ENCODE results near the gene B4GALT1. TPM values are rescaled to one million over a fixed set of nuclear protein-coding genes. Genes with fewer than 3 reads are reported as not detected.

Gene B4GALT1
- total and polyA plus RNA-seq, 2 donors from 2014 or later, result 33.0 to 163 TPM

DNA sequence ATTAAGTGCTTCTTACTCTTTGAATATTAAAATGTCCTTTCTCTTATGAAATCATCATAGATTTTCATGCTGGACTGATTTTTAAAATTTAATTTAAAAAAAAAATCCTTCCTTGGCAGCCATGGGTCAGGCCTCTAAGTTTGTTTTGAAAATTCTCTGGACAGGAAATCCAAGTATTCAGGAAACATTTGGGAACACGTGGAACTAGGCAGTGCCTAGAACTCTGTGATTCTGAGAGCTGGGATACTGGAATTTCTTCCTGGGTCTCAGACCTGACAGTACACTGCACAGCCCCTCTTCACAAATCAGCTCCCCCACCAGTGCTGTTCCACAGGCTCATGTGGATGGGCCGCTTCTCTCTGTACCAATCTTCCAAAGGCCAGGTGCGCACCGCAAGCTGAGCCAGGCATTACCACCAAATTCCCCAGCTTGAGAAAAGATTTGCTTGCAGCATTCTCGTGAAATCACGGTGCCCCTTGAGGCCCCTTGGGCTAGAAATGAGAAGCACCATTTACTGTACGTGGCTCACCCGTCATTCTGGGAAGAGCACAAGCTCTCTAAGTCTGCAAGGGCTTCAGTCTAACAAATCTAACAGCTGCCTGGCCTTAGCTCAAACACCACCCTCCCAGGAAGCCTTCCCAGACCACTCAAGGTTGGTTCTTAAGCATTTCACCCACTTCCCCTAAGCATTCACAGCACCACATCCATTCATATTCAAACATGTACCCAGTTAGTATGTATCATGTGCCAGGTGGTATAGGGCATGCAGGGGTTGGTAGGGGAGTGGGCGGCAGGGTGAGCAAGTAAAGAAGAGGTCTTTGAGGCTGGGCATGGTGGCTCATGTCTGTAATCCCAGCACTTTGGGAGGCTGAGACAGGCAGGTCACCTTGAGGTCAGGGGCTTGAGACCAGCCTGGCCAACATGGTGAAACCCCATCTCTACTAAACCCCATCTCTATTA lies 26.5 kb downstream of the B4GALT1 start:
- no peaks in the 10 kb centered on the region for H3K9me3 ChIP-seq (ENCODE audit: control insufficient read depth in 2 of 3, insufficient read depth in 1 of 3, low read length in 3 of 3)
- H3K36me3 ChIP-seq (ENCODE audit: control insufficient read depth in 2 of 3, insufficient read depth in 3 of 3, low read length in 3 of 3), result no peaks in the 10 kb centered on the region
- peak in 1 of 5 donors; percentile 38 for DNase-seq
- intact Hi-C loops (cut with DNase I), result no loop called here
- H3K27me3 ChIP-seq (ENCODE audit: control insufficient read depth, insufficient read depth, low read length), result no peaks in the 10 kb centered on the region
- H3K4me1 ChIP-seq (ENCODE audit: control insufficient read depth in 2 of 3, insufficient read depth in 2 of 3, low read depth in 1 of 3, low read length in 3 of 3), result peaks cover 27 to 77% (median 70%) of the 10 kb centered on the region in 3 donors
- FAIRE-seq, result no peak
- H3K27ac ChIP-seq (ENCODE audit: low read depth in 2 of 2, low read length in 2 of 2), result peak overlapping the region; percentile 83 to 91
- TF ChIP-seq, protein P1, sequence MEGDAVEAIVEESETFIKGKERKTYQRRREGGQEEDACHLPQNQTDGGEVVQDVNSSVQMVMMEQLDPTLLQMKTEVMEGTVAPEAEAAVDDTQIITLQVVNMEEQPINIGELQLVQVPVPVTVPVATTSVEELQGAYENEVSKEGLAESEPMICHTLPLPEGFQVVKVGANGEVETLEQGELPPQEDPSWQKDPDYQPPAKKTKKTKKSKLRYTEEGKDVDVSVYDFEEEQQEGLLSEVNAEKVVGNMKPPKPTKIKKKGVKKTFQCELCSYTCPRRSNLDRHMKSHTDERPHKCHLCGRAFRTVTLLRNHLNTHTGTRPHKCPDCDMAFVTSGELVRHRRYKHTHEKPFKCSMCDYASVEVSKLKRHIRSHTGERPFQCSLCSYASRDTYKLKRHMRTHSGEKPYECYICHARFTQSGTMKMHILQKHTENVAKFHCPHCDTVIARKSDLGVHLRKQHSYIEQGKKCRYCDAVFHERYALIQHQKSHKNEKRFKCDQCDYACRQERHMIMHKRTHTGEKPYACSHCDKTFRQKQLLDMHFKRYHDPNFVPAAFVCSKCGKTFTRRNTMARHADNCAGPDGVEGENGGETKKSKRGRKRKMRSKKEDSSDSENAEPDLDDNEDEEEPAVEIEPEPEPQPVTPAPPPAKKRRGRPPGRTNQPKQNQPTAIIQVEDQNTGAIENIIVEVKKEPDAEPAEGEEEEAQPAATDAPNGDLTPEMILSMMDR (IDR thresholded peaks at IDR 0.05; ENCODE audit: borderline replicate concordance, extremely low read depth, insufficient read depth), result no peak
- peak overlapping the region in 1 of 3 donors; percentile 49 for H3K9ac ChIP-seq (ENCODE audit: low read length in 3 of 3)
- peak overlapping the region in 1 of 3 donors; percentile 26 for H3K4me3 ChIP-seq (ENCODE audit: low read length in 3 of 3)

DNA sequence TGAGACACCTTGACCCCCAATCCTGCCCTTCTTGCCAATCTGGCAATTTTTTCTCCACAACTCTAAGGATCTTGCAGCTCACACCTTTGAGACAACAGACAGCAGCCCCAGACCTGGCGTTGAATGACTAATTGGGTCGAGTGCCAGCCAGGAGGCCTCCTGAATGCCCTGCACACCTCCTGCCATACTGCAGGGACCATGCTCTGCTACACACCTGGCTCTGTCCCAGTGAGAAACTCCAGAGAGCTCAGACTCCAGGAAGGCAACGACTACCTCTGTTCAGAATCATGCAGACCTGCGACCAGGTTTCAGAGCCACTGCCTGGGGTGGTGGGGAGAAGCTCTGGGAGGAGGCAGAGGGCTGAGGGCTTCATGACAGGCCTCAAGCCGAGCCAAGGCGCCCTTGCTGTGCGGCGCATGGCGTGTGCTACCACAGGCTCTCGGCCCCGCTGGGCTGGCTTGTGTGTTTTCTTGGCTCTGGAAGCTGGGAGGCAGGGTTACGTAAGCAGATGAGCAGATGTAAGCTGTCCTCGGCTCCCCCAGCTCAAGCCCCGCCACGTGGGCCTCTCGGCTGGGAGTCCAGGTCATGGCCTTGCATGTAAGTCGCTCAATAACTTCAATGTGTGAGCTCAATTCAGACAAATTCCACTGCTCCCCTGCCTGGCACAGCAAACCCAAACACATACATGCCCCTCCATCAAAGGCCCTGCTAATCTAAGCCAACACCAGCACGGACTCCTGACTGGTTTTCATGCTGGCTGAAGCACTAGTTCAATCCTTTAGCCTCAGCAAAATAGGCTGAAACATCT lies 27.5 kb downstream of the B4GALT1 start:
- TF ChIP-seq, protein P1 (IDR thresholded peaks at IDR 0.05; ENCODE audit: borderline replicate concordance, extremely low read depth, insufficient read depth), result no peak
- H3K9ac ChIP-seq (ENCODE audit: low read length in 3 of 3), result peak overlapping the region in 1 of 3 donors; percentile 49
- H3K27me3 ChIP-seq (ENCODE audit: control insufficient read depth, insufficient read depth, low read length), result no peaks in the 10 kb centered on the region
- intact Hi-C loops (cut with DNase I), result no loop called here
- H3K4me3 ChIP-seq (ENCODE audit: low read length in 3 of 3), result peak overlapping the region in 2 of 3 donors; percentile 12 to 28
- H3K27ac ChIP-seq (ENCODE audit: low read depth in 2 of 2, low read length in 2 of 2), result peak overlapping the region; percentile 83 to 91
- H3K36me3 ChIP-seq (ENCODE audit: control insufficient read depth in 2 of 3, insufficient read depth in 3 of 3, low read length in 3 of 3), result peaks cover 0 to 5% (median 0%) of the 10 kb centered on the region in 3 donors
- H3K4me1 ChIP-seq (ENCODE audit: control insufficient read depth in 2 of 3, insufficient read depth in 2 of 3, low read depth in 1 of 3, low read length in 3 of 3), result peaks cover 27 to 77% (median 72%) of the 10 kb centered on the region in 3 donors
- DNase-seq (peak; percentile 71 to 91 (median 73)), FAIRE-seq (no peak)
- H3K9me3 ChIP-seq (ENCODE audit: control insufficient read depth in 2 of 3, insufficient read depth in 1 of 3, low read length in 3 of 3), result no peaks in the 10 kb centered on the region

DNA sequence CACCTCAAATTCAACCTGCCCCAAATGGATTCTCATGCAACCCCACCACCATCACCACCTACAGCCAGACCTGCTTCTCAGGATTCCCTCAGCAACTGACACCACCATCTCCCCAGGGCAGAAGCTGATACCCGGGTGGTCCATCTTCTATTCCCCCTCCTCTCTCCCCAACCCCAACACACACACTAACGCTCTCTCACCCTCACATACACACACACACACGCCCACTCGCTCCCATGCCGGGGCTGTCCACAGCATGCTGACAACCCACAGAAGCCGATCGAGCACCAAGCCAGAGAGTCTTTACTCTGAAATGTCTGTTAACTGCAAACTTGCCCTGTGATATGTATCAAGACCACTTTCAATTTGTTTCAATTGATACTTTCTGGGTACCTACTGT lies 28.4 kb downstream of the B4GALT1 start:
- FAIRE-seq, result no peak
- intact Hi-C loops (cut with DNase I), result no loop called here
- peak in 1 of 5 donors; percentile 26 for DNase-seq
- H3K27me3 ChIP-seq (ENCODE audit: control insufficient read depth, insufficient read depth, low read length), result no peaks in the 10 kb centered on the region
- TF ChIP-seq, protein P1 (IDR thresholded peaks at IDR 0.05; ENCODE audit: borderline replicate concordance, extremely low read depth, insufficient read depth), result no peak
- H3K4me3 ChIP-seq (ENCODE audit: low read length in 3 of 3), result no peak overlapping the region
- no peak overlapping the region for H3K9ac ChIP-seq (ENCODE audit: low read length in 3 of 3)
- peaks cover 0 to 11% (median 0%) of the 10 kb centered on the region in 3 donors for H3K36me3 ChIP-seq (ENCODE audit: control insufficient read depth in 2 of 3, insufficient read depth in 3 of 3, low read length in 3 of 3)
- H3K4me1 ChIP-seq (ENCODE audit: control insufficient read depth in 2 of 3, insufficient read depth in 2 of 3, low read depth in 1 of 3, low read length in 3 of 3), result peaks cover 27 to 79% (median 72%) of the 10 kb centered on the region in 3 donors
- H3K27ac ChIP-seq (ENCODE audit: low read depth in 2 of 2, low read length in 2 of 2), result no peak overlapping the region
- no peaks in the 10 kb centered on the region for H3K9me3 ChIP-seq (ENCODE audit: control insufficient read depth in 2 of 3, insufficient read depth in 1 of 3, low read length in 3 of 3)
